ENCODE data around the gene RAI1.

RAI1 gene

DNA sequence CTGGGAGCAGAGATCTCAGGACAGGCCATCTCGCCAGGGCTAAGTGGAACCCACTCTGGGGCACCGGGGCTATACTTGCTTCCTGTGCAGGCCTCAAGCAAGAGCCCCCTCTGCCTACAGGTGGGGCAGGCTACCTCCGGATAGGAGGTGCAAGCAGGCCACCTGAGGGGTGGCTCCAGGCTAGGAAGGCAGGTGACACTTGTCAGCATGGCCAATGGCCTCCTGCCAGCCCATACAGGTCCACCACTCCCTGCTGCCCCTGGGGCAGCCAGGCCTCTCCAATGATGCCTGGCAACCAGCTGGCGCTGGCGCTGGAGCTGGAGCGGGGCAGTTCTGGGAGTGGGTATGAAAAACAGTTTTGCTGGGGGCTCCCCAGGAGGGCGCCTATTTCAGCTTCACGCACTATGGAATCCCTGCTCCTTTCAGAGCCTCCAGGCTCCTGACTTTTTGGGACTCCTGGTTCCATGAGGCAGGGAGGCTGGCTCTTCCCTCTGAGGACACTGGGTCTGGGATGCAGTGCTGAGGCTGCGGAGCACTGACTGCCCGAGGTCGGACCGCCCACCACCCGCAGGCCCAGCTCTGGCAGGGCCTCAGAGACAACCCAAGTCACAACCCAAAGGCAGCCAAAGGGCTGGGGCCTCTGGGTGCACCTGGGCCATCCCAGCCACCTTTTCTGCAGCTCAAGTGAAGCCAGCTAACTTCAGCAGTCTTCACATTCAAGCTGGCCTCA lies 164.0 kb downstream of the RAI1 start:
- no peak for DNase-seq

DNA sequence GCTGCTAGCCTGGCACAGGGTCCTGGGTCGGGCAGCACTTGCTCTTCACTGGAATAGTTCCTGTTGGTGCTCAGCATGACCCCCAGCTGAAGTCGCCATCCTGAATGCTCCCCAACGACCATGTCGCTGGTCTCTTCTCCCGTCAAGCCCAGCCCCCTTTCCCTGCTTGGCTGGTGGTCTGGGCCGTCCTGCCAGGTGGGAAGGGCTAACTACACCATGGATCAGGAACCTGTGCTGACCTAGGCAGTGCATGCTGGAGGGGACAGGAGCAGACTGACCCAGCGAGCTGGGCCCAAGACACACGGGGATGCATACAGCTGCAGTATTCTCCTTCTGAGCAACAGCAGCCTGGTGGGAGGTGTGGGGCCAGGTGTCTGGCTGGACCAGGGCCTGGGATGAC lies 164.7 kb downstream of the RAI1 start:
- DNase-seq = no peak

DNA sequence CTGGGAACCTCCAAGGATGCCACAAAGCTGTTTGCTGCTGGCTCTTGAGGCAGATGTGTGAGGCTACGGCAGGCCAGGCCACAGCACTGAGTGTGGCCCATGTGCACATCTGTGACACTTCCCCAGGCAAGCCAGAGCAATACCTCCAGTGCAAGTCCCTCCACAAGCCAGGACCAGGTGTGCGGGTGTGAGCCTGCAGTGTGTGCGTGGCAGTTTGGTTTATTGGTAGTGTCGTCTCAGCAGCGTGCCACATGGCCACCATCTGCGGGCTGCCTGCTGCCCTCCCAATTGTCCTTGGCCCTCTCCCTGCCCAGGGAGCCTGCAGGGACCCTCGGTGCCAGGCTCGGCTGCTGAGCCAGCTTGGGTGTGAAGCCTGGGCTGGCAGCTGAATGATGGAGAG lies 165.4 kb downstream of the RAI1 start:
- no peak for DNase-seq

DNA sequence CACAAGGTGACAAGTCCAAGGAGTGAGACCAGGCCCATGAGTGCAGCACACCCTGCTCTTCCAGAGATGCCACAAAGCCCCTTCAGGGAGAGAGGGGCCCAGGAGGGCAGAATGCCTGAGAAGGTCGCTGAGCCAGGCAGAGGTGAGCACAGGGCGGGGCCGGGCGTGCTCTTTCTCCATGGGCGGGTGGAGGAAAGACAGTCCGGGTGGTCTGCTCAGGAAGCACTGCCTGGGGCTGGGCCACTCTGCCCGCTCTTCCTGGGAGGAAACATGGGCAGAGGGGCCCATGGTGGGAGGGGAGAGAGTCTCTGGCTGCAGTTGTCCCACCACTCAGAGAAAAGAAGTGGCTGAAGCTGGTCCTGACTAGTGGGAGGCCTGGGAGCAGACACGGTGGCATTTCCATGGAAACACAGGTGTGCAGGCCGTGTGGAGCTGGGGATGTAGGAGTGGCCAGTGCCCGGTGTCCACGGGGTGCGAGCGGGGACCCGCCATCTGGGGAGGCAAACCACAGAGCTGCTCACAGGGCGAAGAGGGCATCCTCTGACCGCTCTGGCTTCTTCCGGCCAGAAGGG lies 165.9 kb downstream of the RAI1 start:
- DNase-seq = no peak

DNA sequence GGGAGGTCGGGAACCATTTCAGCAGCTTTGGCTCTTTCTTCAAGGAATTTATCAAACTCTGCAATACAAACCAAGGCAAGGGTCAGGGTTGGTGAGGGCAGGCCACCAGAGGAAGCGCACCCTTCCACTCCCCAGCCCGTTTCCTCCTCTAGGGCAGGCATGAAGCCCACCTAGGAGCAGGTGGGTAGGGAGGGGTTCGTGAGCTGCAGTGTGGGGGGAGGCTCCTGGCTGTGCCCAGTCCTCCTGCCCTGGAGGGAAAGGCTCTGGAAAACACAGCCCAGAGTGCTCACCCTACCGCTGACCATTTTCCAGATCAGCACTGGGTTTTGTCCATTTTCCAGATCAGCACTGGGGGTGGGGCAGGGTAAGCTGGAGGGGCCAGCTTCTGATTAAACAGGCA lies 166.5 kb downstream of the RAI1 start:
- DNase-seq = no peak

DNA sequence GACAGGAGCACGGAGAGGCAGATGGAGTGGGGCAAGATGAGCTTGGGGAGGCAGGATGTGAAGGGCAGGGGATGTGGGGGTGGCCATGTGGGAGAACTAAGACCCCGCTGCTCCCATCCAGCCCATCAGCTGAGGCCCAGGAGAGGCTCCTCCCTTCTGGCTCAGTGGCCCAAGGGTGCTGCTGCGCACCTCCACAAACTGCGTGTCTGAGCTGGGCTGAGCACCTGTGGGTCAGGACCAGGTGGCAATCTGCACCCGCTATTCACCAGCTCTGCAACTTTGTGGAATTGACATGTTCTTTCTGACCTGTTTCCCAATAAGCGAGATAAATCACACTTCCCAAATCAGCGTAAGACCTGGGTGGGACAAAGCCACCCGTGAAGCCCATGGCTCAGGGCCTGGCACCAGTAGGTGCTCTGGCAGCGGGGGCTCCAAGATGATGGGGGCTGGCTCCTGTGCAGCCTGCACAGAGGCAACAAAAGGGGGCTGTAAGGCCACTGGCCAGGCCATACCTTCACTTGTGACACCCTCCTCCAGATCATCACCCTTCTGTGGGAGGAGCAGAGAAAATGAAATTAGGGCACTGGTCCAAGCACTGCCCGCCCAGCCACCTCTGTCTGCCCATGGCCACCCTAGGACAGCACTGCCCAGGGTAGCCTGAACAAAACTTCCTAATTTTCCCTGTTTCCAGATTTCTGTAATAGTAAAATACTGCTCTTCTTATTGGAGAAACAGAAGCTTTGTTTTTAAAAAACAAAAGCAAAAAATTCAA lies 167.2 kb downstream of the RAI1 start:
- DNase-seq = no peak

DNA sequence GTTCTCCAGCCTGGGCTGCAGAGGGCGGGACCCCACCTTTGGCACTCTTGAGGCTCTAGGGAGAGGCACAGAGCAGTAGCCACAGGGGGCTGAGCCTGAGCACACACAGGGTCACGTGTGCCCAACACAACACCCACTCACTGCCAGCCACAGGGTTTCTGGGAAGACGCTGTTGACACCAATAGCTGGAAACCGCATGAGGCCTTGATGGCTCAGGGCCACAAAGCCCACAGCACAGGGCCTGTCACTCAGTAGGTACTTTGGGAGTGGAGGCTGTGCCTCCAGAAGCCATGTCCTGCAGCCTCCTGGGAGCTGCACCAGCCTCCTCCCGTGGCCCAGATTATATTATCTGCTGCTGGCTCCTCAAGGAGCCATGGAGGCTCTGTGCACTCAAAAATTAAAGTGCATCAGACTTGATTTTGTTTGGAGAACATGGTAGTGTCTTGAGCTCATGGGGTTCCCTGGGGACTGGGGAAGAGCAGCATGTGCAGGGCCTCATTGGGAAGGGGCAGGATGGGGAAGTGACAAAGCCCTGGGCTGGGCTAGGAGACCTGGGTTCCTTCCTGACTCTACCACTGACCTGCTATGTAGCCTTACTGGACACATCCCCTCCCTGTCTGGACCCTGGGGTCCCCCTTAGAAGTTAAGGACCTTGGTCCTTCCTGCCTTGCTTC lies 168.0 kb downstream of the RAI1 start:
- peak in 11 of 14 donors; percentile 18 to 92 (median 49) for DNase-seq

DNA sequence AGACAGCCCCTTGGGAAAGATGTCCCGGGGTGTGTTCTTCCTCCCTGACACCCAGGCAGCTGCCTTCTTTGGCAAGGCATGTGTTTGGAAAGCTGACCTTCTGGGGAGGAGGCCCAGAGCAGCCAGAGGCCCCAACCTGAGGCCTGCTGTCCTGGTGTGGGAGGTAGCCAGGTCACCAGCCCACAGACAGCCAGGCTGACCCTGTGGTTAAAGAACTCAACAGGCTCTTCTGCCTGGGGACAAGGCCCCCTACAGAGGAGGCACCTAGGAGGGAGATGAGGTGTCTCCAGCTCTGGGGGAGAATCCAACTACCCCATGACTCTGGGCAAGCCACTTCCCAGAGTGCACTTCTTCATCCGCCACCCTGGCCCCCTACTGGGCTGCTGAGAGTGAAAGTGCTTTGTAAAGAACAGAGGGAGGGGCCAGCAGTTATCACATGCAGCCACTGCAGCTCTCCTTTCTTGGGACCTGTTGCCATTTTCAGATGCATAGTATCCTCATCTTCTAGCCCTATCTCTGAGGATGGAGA lies 168.7 kb downstream of the RAI1 start:
- peak in 8 of 14 donors; percentile 33 to 68 (median 42) for DNase-seq

DNA sequence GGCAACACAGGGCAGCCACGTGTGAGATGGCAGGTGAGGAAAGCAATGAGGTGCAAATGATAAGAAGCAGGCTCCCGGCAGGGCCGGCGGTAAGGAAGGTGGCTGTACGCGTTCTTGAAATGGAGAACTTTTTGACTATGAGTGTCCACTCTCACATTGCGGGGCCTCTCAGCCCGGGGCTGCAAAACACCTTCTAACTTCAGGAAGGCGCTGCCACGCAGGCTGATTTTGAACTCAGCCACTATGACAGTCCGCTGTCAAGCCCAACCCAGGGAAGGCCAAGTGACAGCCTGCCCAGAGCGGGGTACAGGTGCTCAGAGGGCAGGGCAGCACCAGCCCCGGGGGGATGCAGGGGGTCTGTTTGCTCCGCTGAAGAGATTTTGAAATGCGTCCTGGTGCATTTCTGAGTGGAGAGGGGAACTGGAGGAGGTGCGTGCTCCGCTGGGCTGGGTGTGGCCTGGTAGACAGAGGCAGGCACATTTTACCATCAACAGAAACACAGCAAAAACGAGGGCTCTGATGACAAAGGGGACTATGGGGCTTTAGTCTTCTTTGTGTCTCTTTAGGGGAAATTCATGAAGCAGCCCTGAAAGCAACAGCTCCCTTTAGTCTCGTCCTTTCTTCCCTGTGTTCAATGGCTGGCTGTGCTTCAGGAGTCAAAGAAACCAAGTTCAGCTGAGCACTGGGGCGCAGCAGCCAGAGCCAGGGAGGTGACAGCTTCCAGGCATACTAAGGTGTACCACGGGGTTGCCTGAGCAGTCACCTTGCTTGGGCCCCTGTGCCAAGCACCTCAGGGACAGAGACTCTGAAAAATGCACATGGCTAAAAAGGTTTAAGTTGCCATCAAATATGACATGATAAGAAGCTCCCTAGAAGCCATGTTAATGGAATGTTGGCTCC lies 170.1 kb downstream of the RAI1 start:
- no peak for DNase-seq

DNA sequence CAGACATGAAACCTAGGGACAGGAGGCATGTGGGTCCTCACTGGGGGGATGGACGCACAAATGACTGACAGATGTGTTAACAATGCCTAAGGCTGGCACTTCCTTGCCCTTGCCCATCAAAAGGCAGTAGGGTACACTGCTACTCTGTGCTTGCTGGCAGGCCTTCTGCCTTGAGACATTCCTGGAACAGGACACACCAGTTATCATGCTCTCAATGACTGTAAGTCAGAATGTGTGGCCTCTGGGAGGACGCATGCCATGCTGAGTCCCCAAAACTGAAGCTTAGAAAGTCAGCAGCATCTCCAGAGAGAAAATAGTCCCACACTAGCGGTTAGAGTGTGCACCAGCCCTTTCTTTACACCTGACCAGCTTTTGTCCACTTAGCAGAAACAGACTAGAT lies 171.7 kb downstream of the RAI1 start:
- no peak for DNase-seq

DNA sequence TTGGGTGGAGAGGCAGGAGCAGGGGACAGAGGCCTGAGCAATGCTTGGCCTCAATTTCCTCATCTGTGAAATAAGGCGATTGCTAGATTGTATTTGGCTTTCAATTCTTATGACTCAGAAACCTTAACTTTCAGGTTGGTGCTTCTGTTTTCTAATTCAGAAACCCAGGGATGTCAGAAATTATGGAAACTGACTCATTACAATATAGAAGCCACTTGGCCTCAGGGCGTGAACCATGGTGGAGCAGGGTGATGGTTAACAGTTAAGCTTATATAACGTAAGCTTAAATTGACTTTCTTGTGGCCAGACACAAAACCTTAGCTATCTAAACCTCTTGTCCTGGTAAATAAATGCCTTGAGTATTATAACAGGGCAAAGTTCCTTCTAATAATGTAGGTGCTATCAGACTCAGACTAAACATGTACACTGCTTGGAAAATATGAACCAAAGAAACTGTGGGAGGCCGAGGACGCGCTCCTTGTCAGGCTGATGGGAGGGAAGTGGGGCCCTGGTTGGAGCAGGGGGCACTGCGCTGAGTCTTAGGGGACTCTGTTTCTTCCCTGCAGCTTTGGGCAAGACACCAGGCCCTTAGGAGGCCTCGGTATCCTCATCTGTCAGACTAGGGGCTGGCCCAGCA lies 172.7 kb downstream of the RAI1 start:
- DNase-seq = no peak

DNA sequence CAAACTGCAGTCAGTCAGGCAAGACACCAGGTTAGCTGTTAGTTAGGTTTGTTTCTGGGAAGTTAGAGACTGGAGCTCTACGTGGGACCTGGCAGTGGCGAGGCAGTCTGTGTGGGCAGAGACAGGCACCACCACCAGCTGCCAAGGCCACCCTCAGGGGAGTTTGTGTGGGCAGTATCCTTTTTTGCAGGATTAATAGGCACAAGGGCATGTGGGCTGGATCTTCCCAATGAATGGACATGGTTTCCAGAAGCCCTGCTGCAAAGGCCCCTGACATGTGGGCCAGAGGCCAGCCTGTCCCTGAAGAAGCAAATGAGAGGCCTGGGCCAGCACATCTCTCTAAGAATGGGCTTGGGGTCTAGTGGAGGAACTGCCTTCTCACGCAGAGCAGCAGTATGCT lies 174.7 kb downstream of the RAI1 start:
- peak in 5 of 14 donors; percentile 36 to 62 (median 41) for DNase-seq

DNA sequence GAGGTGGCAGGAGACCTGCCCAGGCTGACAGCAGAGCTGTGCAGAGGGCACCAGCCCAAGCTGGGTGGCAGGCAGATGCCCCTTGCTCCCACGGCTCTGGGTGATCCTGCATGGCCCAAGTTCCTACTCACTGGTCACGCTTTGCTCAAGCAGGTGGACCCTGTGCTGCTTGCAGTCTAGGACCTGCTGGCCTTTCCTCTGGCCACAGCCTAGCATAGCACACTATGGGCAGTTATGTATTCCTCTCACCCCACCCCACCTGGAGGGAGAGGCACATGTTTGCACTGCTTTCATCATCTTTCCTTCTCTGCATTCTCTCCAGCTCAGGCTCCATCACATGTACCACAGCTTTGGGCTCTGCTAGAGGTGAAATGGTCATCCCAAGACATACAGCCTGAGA lies 175.1 kb downstream of the RAI1 start:
- no peak for DNase-seq

DNA sequence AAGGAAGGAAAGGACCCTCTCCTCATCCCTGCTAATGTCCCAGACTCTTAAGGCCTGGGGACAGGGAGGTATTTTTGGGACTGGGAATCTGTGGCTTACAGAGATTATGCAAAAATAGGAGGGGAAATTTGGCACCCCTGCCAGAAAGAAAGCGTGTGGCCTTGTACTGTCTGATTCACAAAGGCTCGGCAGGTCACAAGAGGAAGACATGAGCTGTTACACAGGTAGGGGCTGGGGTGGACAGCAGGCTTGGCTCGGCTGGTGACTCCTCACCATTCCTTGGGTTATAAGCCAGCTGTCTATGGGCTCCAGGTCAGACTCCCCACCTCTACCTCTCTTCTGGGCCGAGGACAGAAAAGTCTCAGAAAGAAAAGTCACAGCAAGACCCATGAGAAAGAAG lies 176.2 kb downstream of the RAI1 start:
- DNase-seq = no peak

DNA sequence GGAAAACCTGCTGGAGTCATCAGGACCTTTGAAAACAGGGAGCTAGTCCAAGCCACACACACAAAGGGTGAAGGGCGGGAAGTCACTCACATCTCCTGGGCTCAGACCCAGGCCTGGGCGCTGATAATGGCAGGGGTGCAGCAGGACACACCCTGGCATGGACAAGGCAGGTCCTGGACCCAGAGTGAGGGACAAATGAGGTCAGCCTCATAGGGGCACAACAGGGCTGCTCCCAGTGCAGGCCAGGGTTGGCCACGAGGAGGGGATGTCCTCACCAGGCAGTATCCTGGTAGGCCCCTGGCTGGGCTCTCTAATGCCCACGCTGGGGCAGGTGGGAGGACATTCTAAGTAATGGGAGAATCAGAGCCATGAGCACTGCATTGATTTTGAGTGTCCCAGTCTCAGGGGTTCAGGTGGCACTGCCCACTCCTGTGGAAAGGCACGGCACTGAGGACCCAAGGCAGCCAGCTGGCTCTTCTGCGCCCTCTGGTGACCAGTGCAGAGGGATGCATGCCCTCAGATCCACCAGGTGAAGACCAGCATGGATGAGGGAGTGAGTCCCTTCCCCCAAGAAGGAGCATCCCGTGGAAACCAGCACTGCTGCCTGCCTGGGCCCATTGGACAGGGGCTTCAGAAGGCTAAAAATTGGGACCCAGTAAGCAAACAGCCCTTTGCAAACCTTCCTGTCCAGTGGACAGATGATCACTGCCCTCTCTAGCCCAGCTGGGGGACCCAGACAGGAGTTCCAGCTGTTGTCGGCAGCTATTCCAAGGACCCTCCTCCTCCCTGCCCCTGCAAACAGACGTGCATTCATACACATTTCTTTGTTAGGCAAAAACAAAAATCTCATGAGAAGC lies 178.9 kb downstream of the RAI1 start:
- DNase-seq = peak in 10 of 14 donors; percentile 38 to 69 (median 52)

DNA sequence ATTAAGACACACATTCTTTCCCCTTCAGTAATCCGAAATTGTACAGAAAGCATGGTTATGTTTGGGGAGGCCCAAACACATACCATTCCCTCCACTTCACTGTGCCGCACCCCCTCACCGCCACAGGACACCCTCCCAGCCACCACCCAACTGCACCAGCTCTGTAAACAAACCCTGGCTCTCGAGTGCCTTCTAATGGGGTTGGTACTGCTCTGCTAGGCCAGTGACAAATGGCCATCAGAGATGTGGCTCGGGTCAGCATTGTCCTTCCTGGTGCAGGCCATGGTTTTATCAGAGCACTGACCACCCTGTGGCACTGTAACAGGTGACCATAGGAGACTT lies 179.5 kb downstream of the RAI1 start:
- DNase-seq = no peak

Measured in C1 segment of cervical spinal cord (tissue), 14 donors.